ENCODE measurements around the gene LOXL4. TPM values are rescaled to one million over a fixed set of nuclear protein-coding genes. Genes with fewer than 3 reads are reported as not detected.
A peak's percentile ranks its signal among the peaks of the same experiment; 100 is the strongest.

The LOXL4 gene
- total RNA-seq, 4 donors from 2014 or later: 1.6 to 6.9 (median 4.7) TPM

DNA sequence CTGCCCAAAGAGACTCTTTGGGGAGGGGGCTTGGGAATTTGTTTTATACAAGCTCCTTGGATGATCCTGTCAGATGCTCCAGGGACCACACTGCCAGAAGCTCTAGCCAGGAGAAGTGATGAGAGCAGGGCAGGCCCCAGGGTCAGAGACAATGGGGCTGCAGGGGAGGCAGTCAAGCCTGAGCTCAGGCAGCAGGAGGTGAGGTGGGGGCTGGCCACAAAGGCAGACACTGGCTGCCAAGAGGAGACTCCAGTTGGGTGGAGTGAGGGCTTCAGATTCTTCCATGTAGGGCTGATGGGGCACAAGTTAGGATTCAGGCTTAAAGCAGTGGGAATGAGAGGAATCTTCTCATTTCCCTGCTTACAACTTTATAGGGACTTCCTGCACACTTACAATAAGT is 35.6 kb upstream of the LOXL4 start:
- DNase-seq: no peak
- intact Hi-C loops (cut with DNase I; ENCODE audit: low total_unique reads): no loop called here

DNA sequence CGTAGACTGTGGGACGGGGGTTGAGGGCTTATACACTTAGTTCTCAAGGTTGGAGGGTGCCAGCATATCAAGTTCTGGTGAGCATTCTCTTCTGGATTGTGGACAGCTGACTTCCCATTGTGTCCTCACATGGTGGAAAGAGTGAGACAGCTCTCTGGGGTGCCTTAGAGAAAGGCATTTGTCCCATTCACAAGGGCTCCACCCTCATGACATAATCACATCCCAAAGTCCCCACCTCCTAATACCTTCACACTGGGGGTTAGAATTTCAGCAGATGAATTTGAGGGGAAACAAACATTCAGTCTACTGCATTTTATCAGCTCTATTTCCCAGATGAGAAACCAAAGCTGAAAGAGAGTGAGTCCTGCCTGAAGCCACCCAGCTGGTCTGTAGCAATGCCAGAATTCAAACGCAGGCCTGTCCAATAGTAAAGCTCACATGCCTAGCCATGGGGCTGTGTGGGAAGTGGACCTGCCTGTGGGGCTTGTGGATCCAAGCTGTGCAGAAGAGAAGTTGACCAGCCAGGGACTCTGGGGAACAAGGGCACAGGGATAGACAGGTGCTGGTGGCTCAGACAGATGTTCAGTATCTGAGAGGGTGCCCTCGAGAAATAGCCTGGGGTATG is 34.9 kb upstream of the LOXL4 start:
- DNase-seq: no peak

More for the DNA sequence above, 35.6 kb upstream of the LOXL4 start:
- no peaks in the 10 kb centered on the region for H3K36me3 ChIP-seq
- H3K27ac ChIP-seq: no peak overlapping the region
- TF ChIP-seq, protein P1, sequence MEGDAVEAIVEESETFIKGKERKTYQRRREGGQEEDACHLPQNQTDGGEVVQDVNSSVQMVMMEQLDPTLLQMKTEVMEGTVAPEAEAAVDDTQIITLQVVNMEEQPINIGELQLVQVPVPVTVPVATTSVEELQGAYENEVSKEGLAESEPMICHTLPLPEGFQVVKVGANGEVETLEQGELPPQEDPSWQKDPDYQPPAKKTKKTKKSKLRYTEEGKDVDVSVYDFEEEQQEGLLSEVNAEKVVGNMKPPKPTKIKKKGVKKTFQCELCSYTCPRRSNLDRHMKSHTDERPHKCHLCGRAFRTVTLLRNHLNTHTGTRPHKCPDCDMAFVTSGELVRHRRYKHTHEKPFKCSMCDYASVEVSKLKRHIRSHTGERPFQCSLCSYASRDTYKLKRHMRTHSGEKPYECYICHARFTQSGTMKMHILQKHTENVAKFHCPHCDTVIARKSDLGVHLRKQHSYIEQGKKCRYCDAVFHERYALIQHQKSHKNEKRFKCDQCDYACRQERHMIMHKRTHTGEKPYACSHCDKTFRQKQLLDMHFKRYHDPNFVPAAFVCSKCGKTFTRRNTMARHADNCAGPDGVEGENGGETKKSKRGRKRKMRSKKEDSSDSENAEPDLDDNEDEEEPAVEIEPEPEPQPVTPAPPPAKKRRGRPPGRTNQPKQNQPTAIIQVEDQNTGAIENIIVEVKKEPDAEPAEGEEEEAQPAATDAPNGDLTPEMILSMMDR (IDR thresholded peaks at IDR 0.05 in 4 of 5, conservative IDR thresholded peaks at IDR 0.05 in 1 of 5): no peak
- TF ChIP-seq POLR2A (IDR thresholded peaks at IDR 0.05): no peak
- H3K4me1 ChIP-seq: peaks cover 13 to 24% of the 10 kb centered on the region in 2 donors
- ATAC-seq: no peak
- in situ Hi-C loops (cut with MboI; ENCODE audit: low sequenced_read_pairs in 4 of 4): no loop called here
- H3K9me3 ChIP-seq: no peaks in the 10 kb centered on the region
- no peaks in the 10 kb centered on the region for H3K27me3 ChIP-seq
- H3K4me3 ChIP-seq: no peak overlapping the region

DNA sequence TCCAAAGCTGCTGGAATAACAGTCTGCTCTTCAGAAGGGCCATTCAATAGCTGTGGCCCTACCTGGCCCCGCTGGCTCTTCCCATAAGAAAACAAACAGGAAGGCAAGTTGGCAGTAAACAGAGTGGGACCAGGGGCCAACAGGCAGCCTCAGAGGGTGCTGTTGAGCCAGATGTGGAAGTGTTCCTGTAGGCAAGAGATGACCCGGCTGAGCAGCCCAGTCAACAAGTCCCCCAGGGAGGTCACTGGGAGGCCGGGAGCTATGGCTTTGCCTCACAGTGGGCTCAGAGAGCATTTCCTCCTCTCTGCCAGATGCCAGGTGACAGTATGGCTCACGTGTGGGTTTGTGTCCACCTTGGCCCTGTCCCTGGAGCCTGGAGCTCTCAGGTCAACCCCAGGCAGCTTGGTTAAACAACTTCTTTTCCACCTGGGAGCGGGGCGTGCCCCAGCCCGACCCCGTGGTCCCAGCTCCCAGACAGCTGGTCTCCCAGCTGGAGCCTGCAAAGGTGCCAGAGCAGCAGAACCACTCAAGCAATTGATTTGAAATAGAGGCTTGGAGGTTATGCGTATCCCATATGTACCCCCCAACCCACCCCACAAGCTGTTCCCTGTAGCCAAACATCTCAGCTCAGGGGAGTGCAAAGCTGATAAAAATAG is 33.8 kb upstream of the LOXL4 start:
- intact Hi-C loops (cut with DNase I; ENCODE audit: low total_unique reads) (no loop called here), in situ Hi-C loops (cut with MboI; ENCODE audit: low sequenced_read_pairs in 4 of 4) (no loop called here)
- Histone ChIP-seq H3K4me1 (peaks cover 13 to 24% of the 10 kb centered on the region in 2 donors), H3K27me3 (no peaks in the 10 kb centered on the region), H3K27ac (no peak overlapping the region), H3K9me3 (no peaks in the 10 kb centered on the region), H3K4me3 (no peak overlapping the region), H3K36me3 (no peaks in the 10 kb centered on the region)
- no peak for DNase-seq
- ATAC-seq: no peak
- TF ChIP-seq, protein P1 (IDR thresholded peaks at IDR 0.05 in 4 of 5, conservative IDR thresholded peaks at IDR 0.05 in 1 of 5): no peak
- no peak for TF ChIP-seq POLR2A (IDR thresholded peaks at IDR 0.05)

More for the DNA sequence above, 34.9 kb upstream of the LOXL4 start:
- Histone ChIP-seq H3K9me3 (no peaks in the 10 kb centered on the region), H3K36me3 (no peaks in the 10 kb centered on the region), H3K27ac (no peak overlapping the region), H3K4me1 (peaks cover 13 to 24% of the 10 kb centered on the region in 2 donors), H3K27me3 (no peaks in the 10 kb centered on the region), H3K4me3 (no peak overlapping the region)
- TF ChIP-seq, protein P1 (IDR thresholded peaks at IDR 0.05 in 4 of 5, conservative IDR thresholded peaks at IDR 0.05 in 1 of 5): no peak
- no peak for TF ChIP-seq POLR2A (IDR thresholded peaks at IDR 0.05)
- peak in 1 of 2 donors; percentile 44 for ATAC-seq
- in situ Hi-C loops (cut with MboI; ENCODE audit: low sequenced_read_pairs in 4 of 4) (no loop called here), intact Hi-C loops (cut with DNase I; ENCODE audit: low total_unique reads) (no loop called here)

DNA sequence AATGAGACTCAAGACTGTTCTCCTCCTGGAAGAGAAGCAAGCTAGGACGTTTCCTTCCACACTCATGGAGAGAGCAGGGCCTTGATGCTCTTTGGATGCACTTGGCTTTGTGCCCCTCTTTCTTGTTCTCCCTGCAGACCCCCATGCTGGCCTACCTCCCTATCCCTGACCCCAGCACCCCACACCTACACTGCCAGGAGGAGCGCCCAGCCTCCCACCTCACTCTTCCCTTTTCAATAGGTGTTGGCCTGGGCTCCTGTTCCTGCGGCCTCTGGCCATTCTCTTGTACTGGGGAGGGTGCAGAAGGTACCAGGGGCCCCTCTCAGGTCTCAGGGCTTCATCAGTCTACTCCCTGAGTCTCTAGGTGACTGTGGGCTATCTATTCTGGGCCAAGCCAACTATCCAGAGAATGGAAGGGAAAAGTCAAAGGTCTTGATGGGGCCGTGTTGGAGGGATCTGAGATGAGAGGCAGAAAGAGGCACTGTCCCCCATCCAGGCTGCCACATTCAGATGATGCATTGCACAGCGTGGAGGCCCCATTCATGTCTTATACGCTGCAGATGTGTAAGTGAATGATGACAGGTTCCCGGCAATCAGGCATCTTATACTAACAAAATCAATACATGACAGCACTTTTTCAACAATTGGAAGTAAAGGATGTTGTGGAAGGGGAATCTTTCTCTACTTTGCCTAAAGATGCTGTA is 32.7 kb upstream of the LOXL4 start:
- H3K27ac ChIP-seq: no peak overlapping the region
- ATAC-seq (no peak), DNase-seq (no peak)
- no peaks in the 10 kb centered on the region for H3K27me3 ChIP-seq
- intact Hi-C loops (cut with DNase I; ENCODE audit: low total_unique reads): no loop called here
- H3K9me3 ChIP-seq: no peaks in the 10 kb centered on the region
- no peaks in the 10 kb centered on the region for H3K36me3 ChIP-seq
- TF ChIP-seq POLR2A (IDR thresholded peaks at IDR 0.05): no peak
- TF ChIP-seq, protein P1 (IDR thresholded peaks at IDR 0.05 in 4 of 5, conservative IDR thresholded peaks at IDR 0.05 in 1 of 5): no peak
- H3K4me3 ChIP-seq: no peak overlapping the region
- H3K4me1 ChIP-seq: peaks cover 17 to 24% of the 10 kb centered on the region in 2 donors
- in situ Hi-C loops (cut with MboI; ENCODE audit: low sequenced_read_pairs in 4 of 4): no loop called here
